ENCODE data around the gene TMEM141.

TMEM141 gene

DNA sequence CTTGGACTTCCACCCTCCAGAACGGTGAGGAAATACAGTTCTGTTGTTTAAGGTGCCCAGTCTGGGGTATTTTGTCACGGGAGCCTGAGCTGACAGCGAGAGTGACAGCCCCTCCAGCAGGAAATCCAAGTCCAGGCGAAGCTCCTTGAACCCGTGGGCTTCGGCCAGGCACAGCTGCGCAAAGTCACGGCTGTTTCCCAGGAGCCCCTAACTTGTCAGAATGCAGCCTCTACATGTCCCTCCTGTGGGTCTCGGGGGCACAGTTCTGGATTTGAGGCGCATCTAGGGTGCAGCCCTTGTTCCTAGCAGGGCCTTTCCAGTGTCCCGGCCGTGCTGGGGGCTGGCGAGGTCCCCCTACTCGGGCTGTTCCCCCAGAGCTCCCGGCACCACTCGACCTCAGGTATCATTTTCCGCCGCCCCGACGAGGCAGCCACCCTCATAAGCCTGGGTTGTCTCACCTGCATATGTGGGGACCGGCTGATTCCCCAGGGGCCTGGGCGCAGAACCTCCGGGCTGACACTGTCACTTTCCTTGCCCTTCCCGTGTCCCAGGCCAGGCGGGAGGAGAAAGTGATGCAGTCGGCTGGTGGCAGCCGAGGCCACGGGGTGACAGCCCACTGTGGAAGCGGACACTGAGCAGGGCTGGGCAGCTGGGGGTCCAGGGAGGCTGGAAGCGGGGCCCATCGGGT lies 37.6 kb upstream of the TMEM141 start:
- Histone ChIP-seq H3K4me3 (ENCODE audit: low read length in 2 of 2) (no peak overlapping the region), H2AK5ac (ENCODE audit: low read depth, low read length) (peak overlapping the region; percentile 96), H3K27me3 (ENCODE audit: control insufficient read depth in 3 of 3, insufficient read depth in 3 of 3, low read depth in 1 of 3, low read length in 3 of 3) (peaks cover 0 to 11% (median 0%) of the 10 kb centered on the region in 3 experiments), H2BK12ac (ENCODE audit: low read length) (peak overlapping the region; percentile 94), H3K79me1 (ENCODE audit: low read depth, low read length) (no peaks in the 10 kb centered on the region), H2BK5ac (ENCODE audit: low read length) (no peak overlapping the region), H3K4ac (ENCODE audit: low read length) (no peak overlapping the region), H3K4me2 (ENCODE audit: insufficient read depth, low read length, poor library complexity, severe bottlenecking) (no peak overlapping the region), H3K4me1 (ENCODE audit: control insufficient read depth in 2 of 2, insufficient read depth in 1 of 2, low read depth in 1 of 2, low read length in 2 of 2) (no peaks in the 10 kb centered on the region), H3K9me3 (replicated peaks in 1 of 2; ENCODE audit: control insufficient read depth in 2 of 2, insufficient read depth in 1 of 2, low read depth in 1 of 2, low read length in 2 of 2) (peaks cover 0 to 7% of the 10 kb centered on the region in 2 donors), H3K14ac (ENCODE audit: low read length) (peak overlapping the region; percentile 94), H3K9ac (ENCODE audit: low read depth, low read length, poor library complexity) (no peak overlapping the region), H3K36me3 (replicated peaks in 1 of 2; ENCODE audit: control insufficient read depth in 2 of 2, insufficient read depth in 2 of 2, low read length in 2 of 2) (no peaks in the 10 kb centered on the region), H3K18ac (ENCODE audit: low read length) (peak overlapping the region; percentile 38), H2AFZ (ENCODE audit: low read length) (no peak overlapping the region), H4K91ac (ENCODE audit: low read depth, low read length, poor library complexity) (no peak overlapping the region), H2BK15ac (ENCODE audit: low read length) (peak overlapping the region; percentile 67), H2BK120ac (ENCODE audit: low read depth, low read length) (peak overlapping the region; percentile 91), H3K23ac (ENCODE audit: low read depth, low read length, poor library complexity) (no peak overlapping the region), H3K27ac (replicated peaks; ENCODE audit: low read length) (no peak overlapping the region), H4K8ac (ENCODE audit: low read depth, low read length) (no peak overlapping the region)
- WGBS, 2 donors (ENCODE audit: extremely low coverage in 2 of 2, insufficient read length in 2 of 2, insufficient replicate concordance in 1 of 2): no CpG with 5 or more reads among the region's 31 CpGs
- DNase-seq (ENCODE audit: low spot score): no peak

GRCh38 chr9:136754059-136754572 lies 37.0 kb upstream of the TMEM141 start:
- Histone ChIP-seq H3K18ac (ENCODE audit: low read length) (peak overlapping the region; percentile 38), H4K91ac (ENCODE audit: low read depth, low read length, poor library complexity) (no peak overlapping the region), H3K36me3 (replicated peaks in 1 of 2; ENCODE audit: control insufficient read depth in 2 of 2, insufficient read depth in 2 of 2, low read length in 2 of 2) (no peaks in the 10 kb centered on the region), H3K27ac (replicated peaks; ENCODE audit: low read length) (no peak overlapping the region), H2BK120ac (ENCODE audit: low read depth, low read length) (peak overlapping the region; percentile 91), H3K27me3 (ENCODE audit: control insufficient read depth in 3 of 3, insufficient read depth in 3 of 3, low read depth in 1 of 3, low read length in 3 of 3) (peaks cover 0 to 5% (median 0%) of the 10 kb centered on the region in 3 experiments), H3K4me3 (ENCODE audit: low read length in 2 of 2) (no peak overlapping the region), H3K4me1 (ENCODE audit: control insufficient read depth in 2 of 2, insufficient read depth in 1 of 2, low read depth in 1 of 2, low read length in 2 of 2) (no peaks in the 10 kb centered on the region), H3K4me2 (ENCODE audit: insufficient read depth, low read length, poor library complexity, severe bottlenecking) (no peak overlapping the region), H3K4ac (ENCODE audit: low read length) (no peak overlapping the region), H2BK15ac (ENCODE audit: low read length) (peak overlapping the region; percentile 67), H3K79me1 (ENCODE audit: low read depth, low read length) (no peaks in the 10 kb centered on the region), H4K8ac (ENCODE audit: low read depth, low read length) (no peak overlapping the region), H3K14ac (ENCODE audit: low read length) (peak overlapping the region; percentile 94), H2AK5ac (ENCODE audit: low read depth, low read length) (peak overlapping the region; percentile 96), H3K9ac (ENCODE audit: low read depth, low read length, poor library complexity) (no peak overlapping the region), H3K9me3 (replicated peaks in 1 of 2; ENCODE audit: control insufficient read depth in 2 of 2, insufficient read depth in 1 of 2, low read depth in 1 of 2, low read length in 2 of 2) (peaks cover 0 to 7% of the 10 kb centered on the region in 2 donors), H2AFZ (ENCODE audit: low read length) (no peak overlapping the region), H2BK12ac (ENCODE audit: low read length) (peak overlapping the region; percentile 94), H3K23ac (ENCODE audit: low read depth, low read length, poor library complexity) (no peak overlapping the region), H2BK5ac (ENCODE audit: low read length) (no peak overlapping the region)
- no CpG with 5 or more reads among the region's 17 CpGs for WGBS, 2 donors (ENCODE audit: extremely low coverage in 2 of 2, insufficient read length in 2 of 2, insufficient replicate concordance in 1 of 2)
- DNase-seq (ENCODE audit: low spot score): no peak

- H3K4me2 ChIP-seq (ENCODE audit: insufficient read depth, low read length, poor library complexity, severe bottlenecking): no peak overlapping the region
- H3K4ac ChIP-seq (ENCODE audit: low read length): no peak overlapping the region
- peak overlapping the region; percentile 60 for H3K18ac ChIP-seq (ENCODE audit: low read length)
- H2BK120ac ChIP-seq (ENCODE audit: low read depth, low read length): no peak overlapping the region
- no peak for DNase-seq (ENCODE audit: low spot score)
- H2BK15ac ChIP-seq (ENCODE audit: low read length): peak overlapping the region; percentile 67
- no peak overlapping the region for H3K14ac ChIP-seq (ENCODE audit: low read length)
- H3K27me3 ChIP-seq (ENCODE audit: control insufficient read depth in 3 of 3, insufficient read depth in 3 of 3, low read depth in 1 of 3, low read length in 3 of 3): peaks cover 0 to 2% (median 0%) of the 10 kb centered on the region in 3 experiments
- no CpG with 5 or more reads among the region's 24 CpGs for WGBS, 2 donors (ENCODE audit: extremely low coverage in 2 of 2, insufficient read length in 2 of 2, insufficient replicate concordance in 1 of 2)
- H4K91ac ChIP-seq (ENCODE audit: low read depth, low read length, poor library complexity): no peak overlapping the region
- peaks cover 0 to 4% of the 10 kb centered on the region in 2 donors for H3K4me1 ChIP-seq (ENCODE audit: control insufficient read depth in 2 of 2, insufficient read depth in 1 of 2, low read depth in 1 of 2, low read length in 2 of 2)
- H2BK5ac ChIP-seq (ENCODE audit: low read length): peak overlapping the region; percentile 32
- no peak overlapping the region for H4K8ac ChIP-seq (ENCODE audit: low read depth, low read length)
- H2BK12ac ChIP-seq (ENCODE audit: low read length): peak overlapping the region; percentile 7
- peak overlapping the region; percentile 60 for H3K9ac ChIP-seq (ENCODE audit: low read depth, low read length, poor library complexity)
- H3K4me3 ChIP-seq (ENCODE audit: low read length in 2 of 2): no peak overlapping the region
- H3K79me1 ChIP-seq (ENCODE audit: low read depth, low read length): no peaks in the 10 kb centered on the region
- H3K27ac ChIP-seq (replicated peaks; ENCODE audit: low read length): no peak overlapping the region
- H2AFZ ChIP-seq (ENCODE audit: low read length): peak overlapping the region; percentile 66
- H3K36me3 ChIP-seq (replicated peaks in 1 of 2; ENCODE audit: control insufficient read depth in 2 of 2, insufficient read depth in 2 of 2, low read length in 2 of 2): no peaks in the 10 kb centered on the region
- H3K23ac ChIP-seq (ENCODE audit: low read depth, low read length, poor library complexity): peak overlapping the region; percentile 43
- H3K9me3 ChIP-seq (replicated peaks in 1 of 2; ENCODE audit: control insufficient read depth in 2 of 2, insufficient read depth in 1 of 2, low read depth in 1 of 2, low read length in 2 of 2): peaks cover 0 to 7% of the 10 kb centered on the region in 2 donors
- H2AK5ac ChIP-seq (ENCODE audit: low read depth, low read length): peak overlapping the region; percentile 93
Observed at GRCh38 chr9:136754626-136755301, 36.4 kb upstream of the TMEM141 start.
